Spleen (tissue), 7 donors: ENCODE measurements around the gene RACGAP1.

ENCODE experiments used
- CTCF ChIP-seq, 11 experiments: fragments of 200-600 bp in 7 of 11; fragments of 450-650 bp in 4 of 11; sonication (generic) in 4 of 11; IDR thresholded peaks in 8 of 11; conservative IDR thresholded peaks in 3 of 11; 1 replicate in 7 of 11; 2 replicates in 4 of 11; pipeline versions ENCODE4 v1.4.0 to v1.8.0; 2016 to 2021; ENCODE audit warnings: antibody characterized with exemption in 11 of 11, inconsistent platforms in 4 of 11, mild to moderate bottlenecking in 1 of 11
- POLR2A ChIP-seq, 3 donors: fragments of 450-650 bp; IDR thresholded peaks; one replicate each; pipeline ENCODE4 v1.5.1; 2017; ENCODE audit warnings: antibody characterized with exemption in 3 of 3, mild to moderate bottlenecking in 1 of 3
- POLR2AphosphoS5 ChIP-seq, 3 donors: sonication (generic); formaldehyde crosslinking; IDR thresholded peaks; one replicate each; pipeline ENCODE4 v1.5.1; 2017; ENCODE audit warnings: antibody characterized with exemption in 3 of 3
- donor health status: DM: no; HTN: no; CAD: no; lungs with moderate emphysema.
- donor health status: DM: no; HTN: no; CAD: no.
- donor health status: DM: no; HTN: no; CAD: no.

- TF ChIP-seq CTCF (IDR thresholded peaks at IDR 0.05 in 8 of 11, conservative IDR thresholded peaks at IDR 0.05 in 3 of 11), result no peak
- no peak for TF ChIP-seq POLR2A (IDR thresholded peaks at IDR 0.05)
- no peak for TF ChIP-seq POLR2AphosphoS5 (IDR thresholded peaks at IDR 0.05)
Measured at GRCh38 chr12:50072198-50072907, 47.1 kb upstream of the RACGAP1 start.
